ENCODE data around the gene MATCAP1. TPM values are rescaled to one million over a fixed set of nuclear protein-coding genes. Genes with fewer than 3 reads are reported as not detected.

Gene MATCAP1
- total and polyA plus RNA-seq, 2 of the 13 experiments (the other 11 are each of a cell fraction or from before 2014, with no cell fraction given) = 11.2 to 24.5 TPM

GRCh38 chr16:67155295-67156142 lies 28.2 kb downstream of the MATCAP1 start (continued):
- TF ChIP-seq ZNF703 (CRISPR knock-in tag; IDR thresholded peaks at IDR 0.05; ENCODE audit: borderline replicate concordance) (no peak), IKZF1 (IDR thresholded peaks at IDR 0.05) (no peak), REL (CRISPR knock-in tag; conservative IDR thresholded peaks at IDR 0.05) (no peak), ZNF563 (CRISPR knock-in tag; IDR thresholded peaks at IDR 0.05) (peak; percentile 82; the same call in 1 of the 2 replicates), ZSCAN12 (CRISPR knock-in tag; IDR thresholded peaks at IDR 0.05) (0 out of 2 replicates have a peak, but pooled peaks have one; percentile 83), ZZZ3 (CRISPR knock-in tag; IDR thresholded peaks at IDR 0.05; ENCODE audit: borderline replicate concordance) (no peak), PPARG (CRISPR knock-in tag; conservative IDR thresholded peaks at IDR 0.05) (no peak), ZNF235 (CRISPR knock-in tag; IDR thresholded peaks at IDR 0.05; ENCODE audit: borderline replicate concordance) (0 out of 2 replicates have a peak, but pooled peaks have one; percentile 23), SAFB2 (CRISPR knock-in tag; IDR thresholded peaks at IDR 0.05; ENCODE audit: borderline replicate concordance, low read depth) (no peak; the same call in 1 of the 2 replicates), NBN (conservative IDR thresholded peaks at IDR 0.05) (no peak), JUND (CRISPR knock-in tag; IDR thresholded peaks at IDR 0.05) (no peak), ZNF550 (CRISPR knock-in tag; IDR thresholded peaks at IDR 0.05; ENCODE audit: borderline replicate concordance) (no peak), MIXL1 (CRISPR knock-in tag; IDR thresholded peaks at IDR 0.05) (0 out of 2 replicates have a peak, but pooled peaks have one; percentile 23), ZNF12 (CRISPR knock-in tag; IDR thresholded peaks at IDR 0.05) (no peak; the same call in 1 of the 2 replicates), NFYC (CRISPR knock-in tag; IDR thresholded peaks at IDR 0.05) (no peak), ZNF34 (CRISPR knock-in tag; IDR thresholded peaks at IDR 0.05; ENCODE audit: borderline replicate concordance) (peak; percentile 70; the same call in 1 of the 2 replicates), ZNF512 (CRISPR knock-in tag; IDR thresholded peaks at IDR 0.05) (no peak), PHF5A (CRISPR knock-in tag; IDR thresholded peaks at IDR 0.05; ENCODE audit: low read depth, unreplicated experiment) (no peak), ESRRA (CRISPR knock-in tag; IDR thresholded peaks at IDR 0.05; ENCODE audit: low read depth) (no peak; the same call in 1 of the 2 replicates), MTA1 (CRISPR knock-in tag; IDR thresholded peaks at IDR 0.05; ENCODE audit: borderline replicate concordance) (0 out of 2 replicates have a peak, but pooled peaks have one; percentile 48), ZNF3 (CRISPR knock-in tag; IDR thresholded peaks at IDR 0.05) (no peak), MTF1 (CRISPR knock-in tag; IDR thresholded peaks at IDR 0.05) (no peak)
- TF ChIP-seq, protein P1, sequence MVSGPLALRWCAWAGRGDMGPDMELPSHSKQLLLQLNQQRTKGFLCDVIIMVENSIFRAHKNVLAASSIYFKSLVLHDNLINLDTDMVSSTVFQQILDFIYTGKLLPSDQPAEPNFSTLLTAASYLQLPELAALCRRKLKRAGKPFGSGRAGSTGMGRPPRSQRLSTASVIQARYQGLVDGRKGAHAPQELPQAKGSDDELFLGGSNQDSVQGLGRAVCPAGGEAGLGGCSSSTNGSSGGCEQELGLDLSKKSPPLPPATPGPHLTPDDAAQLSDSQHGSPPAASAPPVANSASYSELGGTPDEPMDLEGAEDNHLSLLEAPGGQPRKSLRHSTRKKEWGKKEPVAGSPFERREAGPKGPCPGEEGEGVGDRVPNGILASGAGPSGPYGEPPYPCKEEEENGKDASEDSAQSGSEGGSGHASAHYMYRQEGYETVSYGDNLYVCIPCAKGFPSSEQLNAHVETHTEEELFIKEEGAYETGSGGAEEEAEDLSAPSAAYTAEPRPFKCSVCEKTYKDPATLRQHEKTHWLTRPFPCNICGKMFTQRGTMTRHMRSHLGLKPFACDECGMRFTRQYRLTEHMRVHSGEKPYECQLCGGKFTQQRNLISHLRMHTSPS (CRISPR knock-in tag; IDR thresholded peaks at IDR 0.05; ENCODE audit: low read depth) = no peak
- TF ChIP-seq, protein P2, sequence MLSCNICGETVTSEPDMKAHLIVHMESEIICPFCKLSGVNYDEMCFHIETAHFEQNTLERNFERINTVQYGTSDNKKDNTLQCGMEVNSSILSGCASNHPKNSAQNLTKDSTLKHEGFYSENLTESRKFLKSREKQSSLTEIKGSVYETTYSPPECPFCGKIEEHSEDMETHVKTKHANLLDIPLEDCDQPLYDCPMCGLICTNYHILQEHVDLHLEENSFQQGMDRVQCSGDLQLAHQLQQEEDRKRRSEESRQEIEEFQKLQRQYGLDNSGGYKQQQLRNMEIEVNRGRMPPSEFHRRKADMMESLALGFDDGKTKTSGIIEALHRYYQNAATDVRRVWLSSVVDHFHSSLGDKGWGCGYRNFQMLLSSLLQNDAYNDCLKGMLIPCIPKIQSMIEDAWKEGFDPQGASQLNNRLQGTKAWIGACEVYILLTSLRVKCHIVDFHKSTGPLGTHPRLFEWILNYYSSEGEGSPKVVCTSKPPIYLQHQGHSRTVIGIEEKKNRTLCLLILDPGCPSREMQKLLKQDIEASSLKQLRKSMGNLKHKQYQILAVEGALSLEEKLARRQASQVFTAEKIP (CRISPR knock-in tag; IDR thresholded peaks at IDR 0.05; ENCODE audit: borderline replicate concordance) = no peak
- TF ChIP-seq, protein P3, sequence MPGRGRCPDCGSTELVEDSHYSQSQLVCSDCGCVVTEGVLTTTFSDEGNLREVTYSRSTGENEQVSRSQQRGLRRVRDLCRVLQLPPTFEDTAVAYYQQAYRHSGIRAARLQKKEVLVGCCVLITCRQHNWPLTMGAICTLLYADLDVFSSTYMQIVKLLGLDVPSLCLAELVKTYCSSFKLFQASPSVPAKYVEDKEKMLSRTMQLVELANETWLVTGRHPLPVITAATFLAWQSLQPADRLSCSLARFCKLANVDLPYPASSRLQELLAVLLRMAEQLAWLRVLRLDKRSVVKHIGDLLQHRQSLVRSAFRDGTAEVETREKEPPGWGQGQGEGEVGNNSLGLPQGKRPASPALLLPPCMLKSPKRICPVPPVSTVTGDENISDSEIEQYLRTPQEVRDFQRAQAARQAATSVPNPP (CRISPR knock-in tag; IDR thresholded peaks at IDR 0.05) = no peak

Data from HepG2 (cell line).